ENCODE data around the gene RDX.

DNA sequence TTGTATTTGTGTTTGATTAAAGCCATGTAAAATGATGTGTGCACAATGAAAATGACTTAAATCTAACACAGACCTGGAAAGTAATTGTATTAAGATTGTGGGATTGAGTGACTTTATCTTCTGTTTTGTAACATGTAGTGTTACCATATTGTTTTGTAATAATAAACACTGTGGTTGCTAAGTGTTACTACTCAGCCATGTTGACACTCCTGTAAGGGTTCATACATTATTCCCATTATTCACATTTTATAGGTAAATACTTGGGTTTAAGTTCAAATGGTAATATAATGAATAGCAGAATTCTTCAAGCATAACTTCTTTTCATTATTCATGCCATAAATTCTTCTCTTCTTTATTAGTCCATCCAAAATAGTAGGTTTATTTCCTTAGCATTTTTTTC, 134.2 kb downstream of the RDX start:
- TF ChIP-seq EZH2phosphoT487 (IDR thresholded peaks at IDR 0.05; ENCODE audit: borderline replicate concordance, low read depth, low read length), result no peak
- TF ChIP-seq, protein P1, sequence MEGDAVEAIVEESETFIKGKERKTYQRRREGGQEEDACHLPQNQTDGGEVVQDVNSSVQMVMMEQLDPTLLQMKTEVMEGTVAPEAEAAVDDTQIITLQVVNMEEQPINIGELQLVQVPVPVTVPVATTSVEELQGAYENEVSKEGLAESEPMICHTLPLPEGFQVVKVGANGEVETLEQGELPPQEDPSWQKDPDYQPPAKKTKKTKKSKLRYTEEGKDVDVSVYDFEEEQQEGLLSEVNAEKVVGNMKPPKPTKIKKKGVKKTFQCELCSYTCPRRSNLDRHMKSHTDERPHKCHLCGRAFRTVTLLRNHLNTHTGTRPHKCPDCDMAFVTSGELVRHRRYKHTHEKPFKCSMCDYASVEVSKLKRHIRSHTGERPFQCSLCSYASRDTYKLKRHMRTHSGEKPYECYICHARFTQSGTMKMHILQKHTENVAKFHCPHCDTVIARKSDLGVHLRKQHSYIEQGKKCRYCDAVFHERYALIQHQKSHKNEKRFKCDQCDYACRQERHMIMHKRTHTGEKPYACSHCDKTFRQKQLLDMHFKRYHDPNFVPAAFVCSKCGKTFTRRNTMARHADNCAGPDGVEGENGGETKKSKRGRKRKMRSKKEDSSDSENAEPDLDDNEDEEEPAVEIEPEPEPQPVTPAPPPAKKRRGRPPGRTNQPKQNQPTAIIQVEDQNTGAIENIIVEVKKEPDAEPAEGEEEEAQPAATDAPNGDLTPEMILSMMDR (conservative IDR thresholded peaks at IDR 0.05; ENCODE audit: low read length), result no peak

Measured in OCI-LY7 (cell line).